Measurements from ENCODE around the gene CDC42SE1. TPM values are rescaled to one million over a fixed set of nuclear protein-coding genes. Genes with fewer than 3 reads are reported as not detected.

Gene CDC42SE1
- total RNA-seq, 1 donor from 2014 or later = 69.9 TPM

GRCh38 chr1:151008244-151009205 lies 50.9 kb downstream of the CDC42SE1 start, which contains the start of gene PRUNE1:
Gene PRUNE1 (plus strand): TSS chr1:151008449. CDS start chr1:151008633, 184 bp downstream.
- TF ChIP-seq, protein P1, sequence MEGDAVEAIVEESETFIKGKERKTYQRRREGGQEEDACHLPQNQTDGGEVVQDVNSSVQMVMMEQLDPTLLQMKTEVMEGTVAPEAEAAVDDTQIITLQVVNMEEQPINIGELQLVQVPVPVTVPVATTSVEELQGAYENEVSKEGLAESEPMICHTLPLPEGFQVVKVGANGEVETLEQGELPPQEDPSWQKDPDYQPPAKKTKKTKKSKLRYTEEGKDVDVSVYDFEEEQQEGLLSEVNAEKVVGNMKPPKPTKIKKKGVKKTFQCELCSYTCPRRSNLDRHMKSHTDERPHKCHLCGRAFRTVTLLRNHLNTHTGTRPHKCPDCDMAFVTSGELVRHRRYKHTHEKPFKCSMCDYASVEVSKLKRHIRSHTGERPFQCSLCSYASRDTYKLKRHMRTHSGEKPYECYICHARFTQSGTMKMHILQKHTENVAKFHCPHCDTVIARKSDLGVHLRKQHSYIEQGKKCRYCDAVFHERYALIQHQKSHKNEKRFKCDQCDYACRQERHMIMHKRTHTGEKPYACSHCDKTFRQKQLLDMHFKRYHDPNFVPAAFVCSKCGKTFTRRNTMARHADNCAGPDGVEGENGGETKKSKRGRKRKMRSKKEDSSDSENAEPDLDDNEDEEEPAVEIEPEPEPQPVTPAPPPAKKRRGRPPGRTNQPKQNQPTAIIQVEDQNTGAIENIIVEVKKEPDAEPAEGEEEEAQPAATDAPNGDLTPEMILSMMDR (IDR thresholded peaks at IDR 0.05) = no peak
- peaks cover 57% of the 10 kb centered on the region for H3K4me1 Mint-ChIP-seq (ENCODE audit: unreplicated experiment)
- H3K36me3 Mint-ChIP-seq (ENCODE audit: unreplicated experiment) = no peaks in the 10 kb centered on the region

DNA sequence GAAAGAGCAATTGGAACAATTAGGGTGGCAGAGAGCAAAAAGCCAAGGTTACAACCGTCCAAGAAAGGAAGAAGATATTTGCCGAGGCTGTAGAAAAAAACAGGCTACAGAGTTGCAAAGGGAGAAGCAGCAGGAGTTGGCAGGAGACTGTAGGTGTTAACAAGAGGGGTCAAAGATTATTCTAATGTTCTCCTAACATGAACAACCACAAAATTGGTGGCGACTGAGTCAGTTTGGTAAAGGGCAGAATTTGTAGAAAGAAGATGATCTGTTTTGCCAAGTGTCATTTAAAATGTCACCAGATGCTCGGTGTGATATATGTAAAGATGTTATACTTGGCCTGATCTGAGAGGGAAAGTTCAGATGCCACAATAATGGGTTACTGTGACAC lies 51.6 kb downstream of the CDC42SE1 start:
- H3K4me1 Mint-ChIP-seq (ENCODE audit: unreplicated experiment) = peaks cover 61% of the 10 kb centered on the region

More at GRCh38 chr1:151008244-151009205, 50.9 kb downstream of the CDC42SE1 start, which contains the start of gene PRUNE1:
- no peaks in the 10 kb centered on the region for H3K9me3 Mint-ChIP-seq (ENCODE audit: unreplicated experiment)
- H3K27ac Mint-ChIP-seq (ENCODE audit: unreplicated experiment) = peak within 1 kb of the TSS; percentile 99
- H3K4me3 Mint-ChIP-seq (ENCODE audit: unreplicated experiment) = peak within 1 kb of the TSS; percentile 99
- peak; percentile 99 for DNase-seq (ENCODE audit: extremely low spot score, unreplicated experiment)
- H3K27me3 Mint-ChIP-seq (ENCODE audit: unreplicated experiment) = no peaks in the 10 kb centered on the region

DNA sequence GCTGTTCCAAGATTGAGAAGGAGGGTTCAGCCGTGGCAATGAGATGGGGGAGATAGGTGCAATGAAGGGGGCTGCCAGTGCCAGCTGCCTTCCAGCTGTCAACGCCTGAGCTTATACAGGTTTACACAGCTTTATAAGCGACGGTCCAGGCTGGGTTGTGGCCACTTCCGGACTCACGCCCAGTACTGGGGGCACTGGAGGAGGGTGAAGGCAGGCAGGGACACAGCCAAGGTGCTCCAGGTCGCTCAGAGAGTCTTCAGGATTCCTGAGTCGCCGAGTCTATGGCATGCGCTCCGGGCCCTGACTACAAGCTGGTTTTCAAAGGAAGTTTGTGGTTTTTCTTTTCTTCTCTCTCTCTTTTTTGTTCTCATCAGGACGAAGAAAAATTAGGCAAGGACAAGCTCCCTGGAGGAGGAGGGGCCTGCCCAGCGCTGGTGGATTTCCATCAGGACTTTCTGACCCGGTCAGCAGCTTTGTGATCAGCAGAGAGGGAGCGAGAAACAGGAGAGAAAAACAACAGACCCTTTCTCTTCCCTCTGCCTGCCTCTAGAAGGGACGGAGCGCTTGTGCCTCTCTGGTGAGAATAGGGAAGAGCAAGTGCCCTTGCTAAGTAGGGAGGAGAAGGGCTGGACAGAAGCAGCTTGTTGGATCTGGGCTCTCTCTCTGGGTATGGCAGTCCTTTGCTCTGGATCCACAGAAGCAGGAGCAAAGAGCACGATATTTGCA lies 52.9 kb downstream of the CDC42SE1 start, which contains the start of gene MINDY1:
MINDY1 (minus strand) TSS at position 576 of the 726 bp plus-strand sequence. CDS start 4,285 bp downstream, outside the sequence.
- DNase-seq (ENCODE audit: extremely low spot score, unreplicated experiment) = peak; percentile 88
- TF ChIP-seq, protein P1 (IDR thresholded peaks at IDR 0.05) = peak; percentile 58
- Mint-ChIP-seq H3K27me3 (ENCODE audit: unreplicated experiment) (no peaks in the 10 kb centered on the region), H3K4me3 (ENCODE audit: unreplicated experiment) (peak within 1 kb of the TSS; percentile 99), H3K9me3 (ENCODE audit: unreplicated experiment) (no peaks in the 10 kb centered on the region), H3K4me1 (ENCODE audit: unreplicated experiment) (peaks cover 64% of the 10 kb centered on the region), H3K27ac (ENCODE audit: unreplicated experiment) (peak within 1 kb of the TSS; percentile 99), H3K36me3 (ENCODE audit: unreplicated experiment) (peaks cover 10% of the 10 kb centered on the region)

More for the DNA sequence above, 51.6 kb downstream of the CDC42SE1 start:
- Mint-ChIP-seq H3K27me3 (ENCODE audit: unreplicated experiment) (no peaks in the 10 kb centered on the region), H3K36me3 (ENCODE audit: unreplicated experiment) (no peaks in the 10 kb centered on the region), H3K9me3 (ENCODE audit: unreplicated experiment) (no peaks in the 10 kb centered on the region), H3K4me3 (ENCODE audit: unreplicated experiment) (peak overlapping the region; percentile 99), H3K27ac (ENCODE audit: unreplicated experiment) (peak overlapping the region; percentile 99)
- no peak for DNase-seq (ENCODE audit: extremely low spot score, unreplicated experiment)
- TF ChIP-seq, protein P1 (IDR thresholded peaks at IDR 0.05) = no peak

GRCh38 chr1:151005729-151006319 lies 53.6 kb downstream of the CDC42SE1 start:
- DNase-seq (ENCODE audit: extremely low spot score, unreplicated experiment) = no peak
- H3K9me3 Mint-ChIP-seq (ENCODE audit: unreplicated experiment) = no peaks in the 10 kb centered on the region
- TF ChIP-seq, protein P1 (IDR thresholded peaks at IDR 0.05) = no peak
- no peaks in the 10 kb centered on the region for H3K27me3 Mint-ChIP-seq (ENCODE audit: unreplicated experiment)
- peaks cover 60% of the 10 kb centered on the region for H3K4me1 Mint-ChIP-seq (ENCODE audit: unreplicated experiment)
- peaks cover 12% of the 10 kb centered on the region for H3K36me3 Mint-ChIP-seq (ENCODE audit: unreplicated experiment)
- H3K27ac Mint-ChIP-seq (ENCODE audit: unreplicated experiment) = peak overlapping the region; percentile 99
- H3K4me3 Mint-ChIP-seq (ENCODE audit: unreplicated experiment) = peak overlapping the region; percentile 94

Data from osteocyte (in vitro differentiated cells).